Esophagus squamous epithelium (tissue), 5 donors: ENCODE results near the gene ZNF433. TPM values are rescaled to one million over a fixed set of nuclear protein-coding genes. Genes with fewer than 3 reads are reported as not detected.
A peak's percentile ranks its signal among the peaks of the same experiment; 100 is the strongest.

Experiments used
- DNase-seq: peaks from one replicate; lab custom pipeline; 2025; lab: John Stamatoyannopoulos, UW
- H3K27ac ChIP-seq, 4 donors: fragments of 200-600 bp; sonication (generic); one replicate each; pipeline ENCODE4 v1.5.1; 2016 to 2019; ENCODE audit warnings: mild to moderate bottlenecking in 1 of 4
- H3K27me3 ChIP-seq, 4 donors: fragments of 200-600 bp; sonication (generic); 1 replicate in 3 of 4; 2 replicates in 1 of 4; pipeline versions ENCODE4 v1.5.1 to v1.6.0; 2017 to 2021; ENCODE audit warnings: antibody characterized with exemption in 1 of 4
- H3K36me3 ChIP-seq, 3 donors: fragments of 200-600 bp; sonication (generic); one replicate each; pipeline ENCODE4 v1.5.1; 2016 to 2019
- H3K4me1 ChIP-seq, 3 donors: fragments of 200-600 bp; sonication (generic); one replicate each; pipeline ENCODE4 v1.5.1; 2017 to 2019
- H3K4me3 ChIP-seq, 4 donors: fragments of 200-600 bp; sonication (generic); 1 replicate in 3 of 4; 2 replicates in 1 of 4; pipeline ENCODE4 v1.5.1; 2016 to 2019; ENCODE audit warnings: mild to moderate bottlenecking in 2 of 4, moderate library complexity in 1 of 4
- H3K9me3 ChIP-seq, 3 donors: fragments of 200-600 bp; sonication (generic); one replicate each; pipeline ENCODE4 v1.5.1; 2016 to 2019
- CTCF ChIP-seq, 6 experiments: fragments of 450-650 bp in 4 of 6; fragments of 200-600 bp in 2 of 6; sonication (generic) in 2 of 6; IDR thresholded peaks; one replicate each; pipeline ENCODE4 v1.5.1; 2016 to 2019; ENCODE audit warnings: antibody characterized with exemption in 6 of 6, mild to moderate bottlenecking in 4 of 6, moderate library complexity in 4 of 6
- POLR2A ChIP-seq, 4 donors: fragments of 450-650 bp; IDR thresholded peaks; one replicate each; pipeline ENCODE4 v1.6.1; 2017; ENCODE audit warnings: antibody characterized with exemption in 4 of 4, mild to moderate bottlenecking in 4 of 4, moderate library complexity in 3 of 4
- WGBS, 2 donors: methylation state at CpG; one replicate each; pipeline ENCODE4 v1.1.5; 2018; 5-methylcytosine and 5-hydroxymethylcytosine counted together
- intact Hi-C: fragments of 100-400 bp; cut with DNase I; formaldehyde crosslinking; loops from one replicate; pipeline ENCODE4 v1.15.0; 2022
- small RNA-seq, 4 donors: library from RNA; depleted of rRNA; stranded (forward); fragments of <200 nt; gene quantifications; one replicate each; pipeline ENCODE3, GENCODE V24; 2016
- total RNA-seq, 4 donors: library from RNA; depleted of rRNA; stranded (reverse); fragments of >200 nt; gene quantifications; one replicate each; pipeline ENCODE4 v1.1.0, GENCODE V29; 2016
- donor health status: DM: yes; HTN: yes; CAD: no.

ZNF433 gene
- total RNA-seq, 4 donors from 2014 or later: 4.5 to 21.0 (median 5.6) TPM

GRCh38 chr19:11970174-11970573 is 65.3 kb downstream of the ZNF433 start:
- intact Hi-C loops: no loop called here
- no peak overlapping the region for H3K4me3 ChIP-seq
- H3K4me1 ChIP-seq: peaks cover 3 to 13% (median 6%) of the 10 kb centered on the region in 3 donors
- H3K36me3 ChIP-seq: peaks cover 0 to 6% (median 0%) of the 10 kb centered on the region in 3 donors
- DNase-seq: no peak
- TF ChIP-seq CTCF (IDR thresholded peaks at IDR 0.05) (no peak), POLR2A (IDR thresholded peaks at IDR 0.05) (no peak)
- no peak overlapping the region for H3K27ac ChIP-seq
- peaks cover 0 to 11% (median under 1%) of the 10 kb centered on the region in 3 donors for H3K9me3 ChIP-seq
- 77 to 86% methylated on average over 1 of the region's 1 CpG for WGBS, 2 donors
- no peaks in the 10 kb centered on the region for H3K27me3 ChIP-seq

DNA sequence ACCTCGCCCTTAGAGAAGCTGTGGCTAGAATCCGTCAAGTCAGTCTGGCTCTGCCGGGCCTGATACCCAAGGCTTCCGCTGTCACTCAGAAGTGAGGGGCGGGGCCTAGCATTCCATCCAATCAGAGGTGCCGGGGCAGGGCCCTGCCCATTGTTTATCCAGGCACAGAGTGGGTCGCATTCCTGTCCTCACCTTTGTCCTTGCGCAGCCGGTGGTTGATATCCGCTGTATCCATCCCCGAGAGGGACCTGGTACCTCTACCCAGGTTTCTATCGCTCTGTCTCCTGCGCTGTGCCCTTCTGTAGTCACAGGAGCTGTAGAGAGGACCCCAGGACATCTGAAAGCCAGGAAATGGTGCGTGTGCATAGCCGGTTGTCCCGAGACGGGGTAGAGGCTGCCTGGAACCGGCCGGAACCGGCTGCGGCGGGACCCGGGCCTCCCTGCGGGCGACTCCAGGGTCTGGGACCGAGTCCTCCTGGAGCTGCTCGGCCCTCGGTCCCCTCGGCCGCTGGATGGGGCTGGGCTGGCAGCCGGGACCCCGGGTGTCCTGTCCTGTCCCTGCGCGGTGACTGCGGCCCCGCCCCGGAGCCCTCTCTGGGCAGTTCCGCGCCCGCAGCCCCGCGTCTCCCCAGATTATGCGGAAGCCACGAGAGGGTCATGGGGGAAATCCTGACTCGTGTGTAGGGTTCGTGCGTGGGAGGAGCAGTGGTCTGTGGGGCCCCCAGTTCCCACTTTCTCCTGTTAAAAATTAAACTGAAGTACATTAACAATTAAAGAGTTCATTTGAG is 70.4 kb downstream of the ZNF433 start, which contains the start of gene ZNF763:
Gene ZNF763, plus strand, starts transcription at position 183 of the 788 bp plus-strand sequence. Its CDS starts 169 bp downstream, at position 352.
- Histone ChIP-seq H3K27me3 (no peaks in the 10 kb centered on the region), H3K4me3 (peak within 1 kb of the TSS; percentile 79 to 90 (median 83)), H3K9me3 (no peaks in the 10 kb centered on the region), H3K27ac (peak within 1 kb of the TSS; percentile 87 to 96 (median 94)), H3K36me3 (peaks cover 0 to 6% (median 0%) of the 10 kb centered on the region in 3 donors), H3K4me1 (peaks cover 10 to 27% (median 14%) of the 10 kb centered on the region in 3 donors)
- 0% methylated on average over 3 to 8 of the region's 47 CpGs for WGBS, 2 donors
- intact Hi-C loops: no loop called here
- peak; percentile 70 for DNase-seq
- no peak for TF ChIP-seq CTCF (IDR thresholded peaks at IDR 0.05)
- TF ChIP-seq POLR2A (IDR thresholded peaks at IDR 0.05): peak in 2 of 4 donors; percentile 33 to 64

Small RNA genes lying within 50 kb of the gene (small RNA-seq; reads per million reads assigned to genes)
- gene RNA5SP464 (0 to 0.15 (median 0.04) reads per million in 4 donors), gene RNA5SP465 (0 reads per million in 4 donors), gene RNA5SP466 (0 reads per million in 4 donors)

Other genes with a start within 250 kb of the ZNF433 start
- gene ZNF491, start 237.2 kb downstream of the ZNF433 start, total RNA-seq: 1 to 10 TPM in 1 of 4 donors, under 1 TPM in 3; 0.13 to 2.3 (median 0.82) TPM
- gene ZNF440, start 221.4 kb downstream of the ZNF433 start, total RNA-seq: 10 to 100 TPM; 16.1 to 22.2 (median 19.2) TPM
- 1 to 10 TPM; 1.6 to 5.0 (median 2.0) TPM for gene ZNF439, start 187.0 kb downstream of the ZNF433 start, total RNA-seq
- 1 to 10 TPM in 3 of 4 donors, under 1 TPM in 1; 0.18 to 4.4 (median 1.2) TPM for gene ZNF69, start 147.9 kb downstream of the ZNF433 start, total RNA-seq
- gene ZNF700, start 110.6 kb downstream of the ZNF433 start, total RNA-seq: 10 to 100 TPM in 2 of 4 donors, 1 to 10 TPM in 2; 6.4 to 13.9 (median 9.9) TPM
- 1 to 10 TPM; 1.2 to 2.6 (median 2.1) TPM for gene ZNF763, start 70.6 kb downstream of the ZNF433 start, total RNA-seq
- gene ZNF878, start 17.3 kb upstream of the ZNF433 start, total RNA-seq: under 1 TPM in 3 of 4 donors, not detected in 1; 0.38 to 0.66 (median 0.47) TPM
- gene ZNF844, start 29.1 kb upstream of the ZNF433 start, total RNA-seq: 1 to 10 TPM; 2.9 to 6.3 (median 3.8) TPM
- gene ZNF20, start 104.7 kb upstream of the ZNF433 start, total RNA-seq: 1 to 10 TPM; 2.6 to 5.2 (median 3.8) TPM
- 1 to 10 TPM; 2.0 to 6.7 (median 5.0) TPM for gene ZNF625, start 121.1 kb upstream of the ZNF433 start, total RNA-seq
- gene ZNF136, start 127.4 kb upstream of the ZNF433 start, total RNA-seq: 10 to 100 TPM in 1 of 4 donors, 1 to 10 TPM in 3; 1.6 to 10.9 (median 5.0) TPM